Measurements from ENCODE around the gene SMIM20.

Gene SMIM20

GRCh38 chr4:25977397-25978170 is 63.6 kb downstream of the SMIM20 start:
- ChIA-PET POLR2A (no interaction called here), CTCF (interaction anchor here (1.0 kb wide), 1 partner anchor 10 kb away, joined by 6 read pairs; no protein-coding TSS in a partner anchor)

GRCh38 chr4:25978327-25978726 is 64.3 kb downstream of the SMIM20 start:
- ChIA-PET CTCF (no interaction called here), POLR2A (no interaction called here)
- DNase-seq (ENCODE audit: extremely low spot score): no peak
- TF ChIP-seq LEF1 (IDR thresholded peaks at IDR 0.05; ENCODE audit: borderline replicate concordance): no peak
- no peak for TF ChIP-seq NFRKB (IDR thresholded peaks at IDR 0.05)
- TF ChIP-seq HDGF (IDR thresholded peaks at IDR 0.05; ENCODE audit: borderline replicate concordance): no peak
- TF ChIP-seq SUZ12 (IDR thresholded peaks at IDR 0.05): no peak
- no peak for TF ChIP-seq PKNOX1 (IDR thresholded peaks at IDR 0.05)
- no peak for TF ChIP-seq FOXK2 (IDR thresholded peaks at IDR 0.05)
- TF ChIP-seq ARNT (IDR thresholded peaks at IDR 0.05): no peak
- TF ChIP-seq FOXM1 (IDR thresholded peaks at IDR 0.05; ENCODE audit: borderline replicate concordance): no peak
- no peak for TF ChIP-seq ZNF384 (IDR thresholded peaks at IDR 0.05)
- TF ChIP-seq CTBP1 (IDR thresholded peaks at IDR 0.05; ENCODE audit: borderline replicate concordance): no peak
- TF ChIP-seq L3MBTL2 (conservative IDR thresholded peaks at IDR 0.05): no peak
- no peak for TF ChIP-seq BHLHE40 (IDR thresholded peaks at IDR 0.05; ENCODE audit: borderline replicate concordance)
- TF ChIP-seq TARDBP (IDR thresholded peaks at IDR 0.05): no peak

More at GRCh38 chr4:25977397-25978170, 63.6 kb downstream of the SMIM20 start:
- TF ChIP-seq ARNT (IDR thresholded peaks at IDR 0.05): no peak
- TF ChIP-seq FOXM1 (IDR thresholded peaks at IDR 0.05; ENCODE audit: borderline replicate concordance): no peak
- no peak for TF ChIP-seq PKNOX1 (IDR thresholded peaks at IDR 0.05)
- TF ChIP-seq L3MBTL2 (conservative IDR thresholded peaks at IDR 0.05): no peak
- TF ChIP-seq SP1 (IDR thresholded peaks at IDR 0.05): no peak
- no peak for TF ChIP-seq NFRKB (IDR thresholded peaks at IDR 0.05)
- no peak for TF ChIP-seq SUZ12 (IDR thresholded peaks at IDR 0.05)
- TF ChIP-seq TARDBP (IDR thresholded peaks at IDR 0.05): no peak
- TF ChIP-seq CTBP1 (IDR thresholded peaks at IDR 0.05; ENCODE audit: borderline replicate concordance): no peak
- TF ChIP-seq FOXK2 (IDR thresholded peaks at IDR 0.05): no peak
- no peak for TF ChIP-seq ELF4 (IDR thresholded peaks at IDR 0.05)
- no peak for TF ChIP-seq HDGF (IDR thresholded peaks at IDR 0.05; ENCODE audit: borderline replicate concordance)
- no peak for TF ChIP-seq LEF1 (IDR thresholded peaks at IDR 0.05; ENCODE audit: borderline replicate concordance)
- no peak for TF ChIP-seq BHLHE40 (IDR thresholded peaks at IDR 0.05; ENCODE audit: borderline replicate concordance)
- no peak for TF ChIP-seq FOXA1 (IDR thresholded peaks at IDR 0.05)
- TF ChIP-seq ZNF384 (IDR thresholded peaks at IDR 0.05): no peak
- no peak for DNase-seq (ENCODE audit: extremely low spot score)
